Uterus (tissue), 4 donors: ENCODE data around the gene ARFRP1. TPM values are rescaled to one million over a fixed set of nuclear protein-coding genes. Genes with fewer than 3 reads are reported as not detected.

Experiments used
- DNase-seq, 2 donors: peaks; one replicate each; pipeline ENCODE4 v3.0.0-alpha.2; 2019 to 2020
- H3K27ac ChIP-seq, 2 donors: fragments of 200-600 bp; sonication (generic); 1 replicate in 1 of 2; 2 replicates in 1 of 2; pipeline ENCODE4 v1.5.1; 2016 to 2018
- H3K27me3 ChIP-seq, 2 donors: fragments of 200-600 bp; sonication (generic); one replicate each; pipeline ENCODE4 v1.5.1; 2018 to 2019; ENCODE audit warnings: control low read depth in 1 of 2
- H3K36me3 ChIP-seq, 2 donors: fragments of 200-600 bp; sonication (generic); one replicate each; pipeline ENCODE4 v1.5.1; 2019; ENCODE audit warnings: control low read depth in 1 of 2
- H3K4me1 ChIP-seq, 2 donors: fragments of 200-600 bp; sonication (generic); one replicate each; pipeline ENCODE4 v1.5.1; 2018 to 2019; ENCODE audit warnings: control low read depth in 1 of 2
- H3K4me3 ChIP-seq, 2 donors: fragments of 200-600 bp; sonication (generic); 1 replicate in 1 of 2; 2 replicates in 1 of 2; pipeline ENCODE4 v1.5.1; 2018 to 2019; ENCODE audit warnings: mild to moderate bottlenecking in 1 of 2
- H3K9me3 ChIP-seq, 2 donors: fragments of 200-600 bp; sonication (generic); one replicate each; pipeline ENCODE4 v1.5.1; 2019; ENCODE audit warnings: control low read depth in 1 of 2
- POLR2A ChIP-seq, 2 donors: fragments of 450-650 bp; IDR thresholded peaks; one replicate each; pipeline ENCODE4 v1.6.1; 2016; ENCODE audit warnings: antibody characterized with exemption in 2 of 2, mild to moderate bottlenecking in 1 of 2, moderate library complexity in 1 of 2
- intact Hi-C: fragments of 100-400 bp; cut with DNase I; formaldehyde crosslinking; loops from one replicate; pipeline ENCODE4 v1.15.1; 2023; ENCODE audit warnings: low total_unique reads
- total RNA-seq, 4 donors: library from RNA; depleted of rRNA in 3 of 4; stranded (reverse); fragments of >200 nt in 3 of 4; gene quantifications; one replicate each; pipeline versions ENCODE4 v1.1.0 to v1.2.4, GENCODE V29; 2014 to 2023
- TF ChIP-seq, protein P1 (sequence below), 4 experiments: fragments of 200-600 bp in 2 of 4; fragments of 450-650 bp in 2 of 4; sonication (generic) in 2 of 4; IDR thresholded peaks; one replicate each; pipeline ENCODE4 v1.5.1; 2016 to 2019; ENCODE audit warnings: antibody characterized with exemption in 4 of 4, mild to moderate bottlenecking in 2 of 4, moderate library complexity in 1 of 4
- donor health status: DM: yes; HTN: yes; CAD: no.

The ARFRP1 gene
- total RNA-seq, 4 donors from 2014 or later, result 26.1 to 59.8 (median 33.5) TPM

- no peak for TF ChIP-seq POLR2A (IDR thresholded peaks at IDR 0.05)
- TF ChIP-seq, protein P1, sequence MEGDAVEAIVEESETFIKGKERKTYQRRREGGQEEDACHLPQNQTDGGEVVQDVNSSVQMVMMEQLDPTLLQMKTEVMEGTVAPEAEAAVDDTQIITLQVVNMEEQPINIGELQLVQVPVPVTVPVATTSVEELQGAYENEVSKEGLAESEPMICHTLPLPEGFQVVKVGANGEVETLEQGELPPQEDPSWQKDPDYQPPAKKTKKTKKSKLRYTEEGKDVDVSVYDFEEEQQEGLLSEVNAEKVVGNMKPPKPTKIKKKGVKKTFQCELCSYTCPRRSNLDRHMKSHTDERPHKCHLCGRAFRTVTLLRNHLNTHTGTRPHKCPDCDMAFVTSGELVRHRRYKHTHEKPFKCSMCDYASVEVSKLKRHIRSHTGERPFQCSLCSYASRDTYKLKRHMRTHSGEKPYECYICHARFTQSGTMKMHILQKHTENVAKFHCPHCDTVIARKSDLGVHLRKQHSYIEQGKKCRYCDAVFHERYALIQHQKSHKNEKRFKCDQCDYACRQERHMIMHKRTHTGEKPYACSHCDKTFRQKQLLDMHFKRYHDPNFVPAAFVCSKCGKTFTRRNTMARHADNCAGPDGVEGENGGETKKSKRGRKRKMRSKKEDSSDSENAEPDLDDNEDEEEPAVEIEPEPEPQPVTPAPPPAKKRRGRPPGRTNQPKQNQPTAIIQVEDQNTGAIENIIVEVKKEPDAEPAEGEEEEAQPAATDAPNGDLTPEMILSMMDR (IDR thresholded peaks at IDR 0.05), result no peak
- no peak overlapping the region for H3K4me3 ChIP-seq
- no peaks in the 10 kb centered on the region for H3K27me3 ChIP-seq
- DNase-seq, result no peak
- H3K27ac ChIP-seq, result no peak overlapping the region
- no peaks in the 10 kb centered on the region for H3K4me1 ChIP-seq
- no peaks in the 10 kb centered on the region for H3K36me3 ChIP-seq
- intact Hi-C loops, result no loop called here
- H3K9me3 ChIP-seq, result no peaks in the 10 kb centered on the region
Measured at GRCh38 chr20:63668351-63668750, 39.4 kb downstream of the ARFRP1 start.

DNA sequence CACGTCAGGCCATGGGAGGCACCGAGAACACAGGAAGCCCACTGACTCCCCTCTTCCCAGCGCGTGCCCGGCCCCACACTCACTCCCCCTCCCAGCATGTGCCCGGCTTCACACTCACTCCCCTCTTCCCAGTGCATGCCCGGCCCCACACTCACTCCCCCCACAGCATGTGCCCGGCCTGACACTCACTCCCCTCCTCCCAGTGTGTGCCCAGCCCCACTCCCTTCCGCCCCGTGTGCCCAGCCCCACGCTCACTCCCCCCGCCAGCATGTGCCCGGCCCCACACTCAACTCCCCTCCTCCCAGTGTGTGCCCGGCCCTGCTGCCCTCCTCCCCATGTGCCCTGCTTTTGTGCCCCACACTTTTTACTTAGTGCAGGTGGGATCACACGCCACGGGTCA lies 39.9 kb downstream of the ARFRP1 start:
- intact Hi-C loops, result no loop called here

GRCh38 chr20:63665708-63666107 lies 42.1 kb downstream of the ARFRP1 start:
- H3K4me1 ChIP-seq, result no peaks in the 10 kb centered on the region
- no peaks in the 10 kb centered on the region for H3K27me3 ChIP-seq
- TF ChIP-seq, protein P1 (IDR thresholded peaks at IDR 0.05), result no peak
- no peak for TF ChIP-seq POLR2A (IDR thresholded peaks at IDR 0.05)
- DNase-seq, result no peak
- no peak overlapping the region for H3K27ac ChIP-seq
- H3K36me3 ChIP-seq, result no peaks in the 10 kb centered on the region
- H3K4me3 ChIP-seq, result no peak overlapping the region
- intact Hi-C loops, result no loop called here
- no peaks in the 10 kb centered on the region for H3K9me3 ChIP-seq

More for the DNA sequence above, 39.9 kb downstream of the ARFRP1 start:
- Histone ChIP-seq H3K4me3 (no peak overlapping the region), H3K4me1 (no peaks in the 10 kb centered on the region), H3K27ac (no peak overlapping the region), H3K27me3 (no peaks in the 10 kb centered on the region), H3K36me3 (no peaks in the 10 kb centered on the region), H3K9me3 (no peaks in the 10 kb centered on the region)
- TF ChIP-seq, protein P1 (IDR thresholded peaks at IDR 0.05), result no peak
- no peak for TF ChIP-seq POLR2A (IDR thresholded peaks at IDR 0.05)
- DNase-seq, result no peak

- no peaks in the 10 kb centered on the region for H3K4me1 ChIP-seq
- no peaks in the 10 kb centered on the region for H3K36me3 ChIP-seq
- no peaks in the 10 kb centered on the region for H3K27me3 ChIP-seq
- no peak for TF ChIP-seq POLR2A (IDR thresholded peaks at IDR 0.05)
- TF ChIP-seq, protein P1 (IDR thresholded peaks at IDR 0.05), result no peak
- H3K27ac ChIP-seq, result no peak overlapping the region
- no peak for DNase-seq
- no peak overlapping the region for H3K4me3 ChIP-seq
- no peaks in the 10 kb centered on the region for H3K9me3 ChIP-seq
- intact Hi-C loops, result no loop called here
Measured at GRCh38 chr20:63664861-63665594, 42.7 kb downstream of the ARFRP1 start.

- no peak for DNase-seq
- no peak overlapping the region for H3K27ac ChIP-seq
- H3K9me3 ChIP-seq, result no peaks in the 10 kb centered on the region
- TF ChIP-seq POLR2A (IDR thresholded peaks at IDR 0.05), result no peak
- TF ChIP-seq, protein P1 (IDR thresholded peaks at IDR 0.05), result no peak
- H3K27me3 ChIP-seq, result no peaks in the 10 kb centered on the region
- intact Hi-C loops, result no loop called here
- H3K4me3 ChIP-seq, result no peak overlapping the region
- H3K4me1 ChIP-seq, result peaks cover 0 to 2% of the 10 kb centered on the region in 2 donors
- no peaks in the 10 kb centered on the region for H3K36me3 ChIP-seq
Measured at GRCh38 chr20:63664143-63664851, 43.5 kb downstream of the ARFRP1 start.
